ENCODE measurements around the gene ATP5ME.
"Not testable (repeated sequence)": the region's sequence is repeated elsewhere in the genome, so short reads cannot be mapped to it uniquely, and the experiment has no call there.

The ATP5ME gene

DNA sequence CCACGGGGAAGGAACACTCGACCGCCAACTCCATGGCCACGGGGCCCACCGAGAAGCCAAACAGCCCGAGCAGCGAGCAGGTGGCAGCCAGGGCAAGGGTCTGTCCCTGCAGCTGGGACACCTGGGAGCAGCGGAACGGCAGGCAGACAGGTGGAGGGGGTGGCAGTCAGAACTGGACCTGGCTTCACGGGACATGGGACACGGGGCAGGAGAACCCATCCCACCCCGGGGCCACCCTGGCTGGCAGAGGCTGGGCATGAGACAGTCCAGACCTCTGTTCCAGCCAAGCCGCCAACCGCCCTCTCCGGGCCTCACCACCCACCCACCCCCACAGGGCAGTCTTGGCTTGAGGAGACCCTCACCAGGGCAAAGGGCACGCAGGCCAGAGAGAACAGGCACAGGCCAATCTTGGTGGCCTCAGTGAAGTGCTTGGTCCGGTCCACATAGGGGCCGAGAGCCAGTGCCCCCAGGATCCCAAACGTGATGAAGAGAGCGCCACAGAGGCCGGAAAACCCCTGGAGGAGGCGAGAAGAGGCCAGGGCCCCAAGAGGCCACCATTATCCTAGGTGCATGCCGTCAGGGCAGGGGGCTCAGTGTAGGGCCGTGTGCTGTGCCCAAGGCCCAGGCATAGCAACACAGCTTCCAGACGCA is 9.3 kb upstream of the ATP5ME start:
- DNase-seq: no peak

DNA sequence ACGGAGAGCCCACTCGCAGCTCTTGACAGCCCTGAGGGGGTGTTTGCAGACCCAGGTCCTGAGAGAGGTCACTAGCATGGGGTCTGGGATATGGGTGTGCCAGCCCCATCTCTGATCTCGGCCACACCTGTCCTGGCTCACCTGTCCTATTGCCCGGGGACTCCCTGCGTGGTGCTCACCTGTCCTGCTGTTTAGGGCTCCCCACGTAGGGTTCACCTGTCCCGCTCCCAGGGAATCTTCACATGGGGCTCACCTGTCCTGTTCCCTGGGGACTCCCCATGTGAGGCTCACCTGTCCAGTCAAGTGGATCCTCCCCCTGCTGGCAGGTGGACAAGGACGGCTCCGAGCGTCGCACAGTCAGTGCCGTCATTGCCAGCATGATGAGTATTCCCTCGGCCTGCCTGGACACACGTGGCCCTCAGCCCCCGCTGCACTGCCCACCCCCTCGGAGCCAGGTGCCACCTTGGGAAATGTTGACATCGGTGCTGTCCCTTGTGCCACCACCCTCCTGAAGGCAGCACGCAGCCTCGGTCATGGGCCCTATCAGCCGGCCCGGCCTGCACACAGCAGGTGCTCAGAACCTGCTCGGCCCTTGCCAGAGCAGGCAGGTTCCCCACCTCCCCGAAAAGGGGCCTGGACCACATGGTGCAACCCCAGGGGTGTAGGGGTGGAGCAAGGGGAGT is 8.6 kb upstream of the ATP5ME start:
- DNase-seq: no peak

- DNase-seq: no peak
Measured at GRCh38 chr4:681736-682451, 7.8 kb upstream of the ATP5ME start.

GRCh38 chr4:680928-681645 is 7.0 kb upstream of the ATP5ME start:
- DNase-seq: no peak

DNA sequence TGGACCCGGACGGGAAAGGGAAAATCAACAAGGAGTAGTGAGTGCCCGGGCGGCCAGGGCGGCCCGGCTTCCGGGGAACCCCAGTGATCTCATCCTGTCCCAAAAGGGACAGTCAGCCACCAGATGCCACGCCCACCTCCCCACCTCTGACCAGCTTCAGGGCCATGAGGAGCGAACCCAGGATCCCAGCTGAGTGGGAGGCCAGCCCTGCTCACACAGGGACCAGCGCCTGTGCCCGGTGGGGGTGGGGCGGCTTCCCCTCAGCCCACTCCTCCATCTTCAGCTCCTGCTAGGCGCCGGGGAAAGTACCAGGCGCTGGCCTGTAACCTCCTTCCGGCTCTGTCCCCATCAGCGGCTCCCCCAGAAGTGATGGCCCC is 6.5 kb upstream of the ATP5ME start:
- DNase-seq: no peak

- DNase-seq: no peak
Measured at GRCh38 chr4:680091-680490, 6.0 kb upstream of the ATP5ME start.

DNA sequence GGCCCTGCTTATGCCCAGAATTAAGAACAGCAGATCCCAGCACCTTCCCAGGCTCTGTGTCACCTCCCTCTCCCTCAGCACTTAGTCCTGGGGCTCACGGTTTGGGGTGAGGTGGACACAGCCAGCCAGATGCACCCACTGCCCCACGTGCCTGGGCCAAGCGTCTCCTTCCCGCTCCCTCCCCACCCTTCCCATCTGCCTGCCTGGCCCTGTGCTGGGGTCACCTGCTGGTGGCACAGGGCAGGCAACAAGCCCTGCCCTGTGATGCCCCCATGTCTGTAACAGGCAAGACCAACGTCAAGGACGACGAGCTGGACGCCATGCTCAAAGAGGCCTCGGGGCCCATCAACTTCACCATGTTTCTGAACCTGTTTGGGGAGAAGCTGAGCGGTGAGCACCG is 5.6 kb upstream of the ATP5ME start:
- no peak for DNase-seq

- DNase-seq: no peak
Measured at GRCh38 chr4:679104-679481, 5.0 kb upstream of the ATP5ME start.

- no peak for DNase-seq
Measured at GRCh38 chr4:678331-679103, 4.4 kb upstream of the ATP5ME start.

DNA sequence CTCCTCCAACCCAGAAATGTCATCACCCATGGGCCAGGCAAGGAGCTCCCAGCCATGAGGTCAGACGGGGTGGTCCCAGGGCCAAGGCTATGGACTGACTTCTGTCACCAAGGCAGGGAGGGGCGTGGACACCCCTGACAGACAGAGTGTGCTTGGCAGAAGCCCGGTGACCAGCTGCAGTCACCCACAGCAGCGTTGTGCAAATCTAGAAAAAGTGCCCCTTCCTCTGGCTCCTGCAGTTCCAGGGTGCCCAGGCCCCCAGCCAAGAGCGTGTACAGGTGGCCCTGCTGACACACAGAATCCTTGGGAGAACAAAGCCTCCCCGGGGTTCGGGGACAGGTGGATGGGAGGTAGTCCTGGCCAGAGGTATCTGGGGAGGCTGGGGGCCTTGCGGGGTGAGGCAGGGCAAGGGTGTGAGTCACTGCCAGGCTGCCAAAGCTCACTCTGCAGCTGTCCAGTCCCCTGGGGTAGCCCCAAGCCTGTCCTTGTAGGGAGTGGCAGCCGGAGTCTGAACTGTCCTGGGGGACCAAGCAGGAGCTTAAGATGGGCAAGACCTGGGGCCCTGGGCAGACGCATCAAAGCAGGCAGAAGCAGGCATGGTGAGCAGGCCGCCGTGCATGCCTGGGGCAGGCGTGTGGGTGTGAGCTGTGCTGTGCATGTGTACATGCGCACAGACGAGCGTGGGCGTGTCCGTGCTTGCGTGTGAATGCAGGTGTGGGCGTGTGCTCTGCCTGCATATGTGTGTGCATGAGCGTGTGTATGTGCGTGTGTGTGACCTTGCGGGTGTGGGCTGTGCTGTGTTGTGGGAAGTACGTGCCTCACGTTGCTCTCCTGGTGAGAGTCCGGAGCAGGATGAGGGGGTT is 3.6 kb upstream of the ATP5ME start:
- no peak for DNase-seq

DNA sequence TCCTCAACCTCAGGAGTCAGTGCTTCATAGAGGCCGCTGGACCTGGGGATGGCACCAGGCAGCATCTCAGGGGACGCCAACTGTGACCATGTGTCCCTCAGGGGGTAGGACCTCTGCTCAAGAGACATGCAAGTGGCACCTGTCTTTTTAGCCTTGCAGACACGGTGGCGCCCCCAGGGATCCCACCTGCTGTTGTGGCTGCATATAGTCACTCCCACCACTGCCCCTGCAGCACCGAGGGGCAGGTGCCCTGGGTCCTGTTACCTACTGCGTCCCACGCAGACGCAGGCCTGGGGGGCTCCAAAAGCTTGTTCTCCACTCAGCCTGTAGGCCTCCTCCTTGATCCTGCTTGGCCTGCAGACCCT is 2.8 kb upstream of the ATP5ME start:
- no peak for DNase-seq

DNA sequence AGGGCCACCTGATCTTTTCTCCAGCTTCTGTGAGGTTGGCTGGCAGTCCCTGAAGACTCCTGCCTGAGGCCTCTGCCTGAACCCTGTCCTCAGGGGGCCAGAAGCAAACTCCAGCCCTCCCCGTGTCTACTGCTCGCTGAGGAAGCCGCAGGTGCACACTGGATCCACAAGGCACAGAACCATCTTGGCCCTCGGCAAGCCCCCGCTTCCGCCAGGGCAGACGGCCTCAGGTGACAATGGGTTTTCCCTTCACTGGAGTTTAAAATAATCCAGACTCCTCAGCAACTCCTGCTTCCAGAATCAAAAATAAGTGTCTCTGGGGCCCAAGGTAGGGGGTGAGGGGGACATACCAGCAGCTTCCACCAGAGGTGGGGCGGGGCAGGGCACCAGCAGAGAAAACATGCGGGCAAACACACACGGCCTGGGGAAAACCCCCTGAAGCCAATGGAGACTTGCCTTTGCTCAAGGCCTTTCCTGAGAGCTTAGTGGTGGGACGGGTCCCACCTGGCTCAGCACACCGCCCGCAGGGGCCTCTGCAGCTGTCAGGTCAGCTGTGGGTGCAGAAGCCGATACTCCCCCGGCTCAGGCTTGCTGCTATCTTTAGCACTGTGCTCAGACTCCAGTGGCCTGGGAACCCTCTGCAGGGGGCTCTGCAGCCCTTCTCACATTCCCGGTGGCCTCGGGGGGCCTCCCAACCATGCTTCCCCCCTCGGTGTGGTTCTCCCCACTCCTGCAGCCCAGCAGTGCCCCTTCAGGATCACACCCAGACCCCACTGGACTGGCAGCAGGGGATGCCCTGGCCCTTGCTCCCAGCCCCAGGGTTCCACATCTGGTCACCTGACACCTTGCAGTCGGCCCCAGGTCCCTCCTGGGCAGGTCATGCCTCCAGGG is 2.1 kb upstream of the ATP5ME start:
- no peak for DNase-seq

- DNase-seq: no peak
Measured at GRCh38 chr4:675036-675882, 1.2 kb upstream of the ATP5ME start.

GRCh38 chr4:673349-674091 is 556 bp downstream of the ATP5ME start:
- no peak for DNase-seq

GRCh38 chr4:671769-672168 is 2.3 kb downstream of the ATP5ME start:
- no peak for DNase-seq

- DNase-seq: not testable (repeated sequence)
Measured at GRCh38 chr4:669806-670559, 4.1 kb downstream of the ATP5ME start.

DNA sequence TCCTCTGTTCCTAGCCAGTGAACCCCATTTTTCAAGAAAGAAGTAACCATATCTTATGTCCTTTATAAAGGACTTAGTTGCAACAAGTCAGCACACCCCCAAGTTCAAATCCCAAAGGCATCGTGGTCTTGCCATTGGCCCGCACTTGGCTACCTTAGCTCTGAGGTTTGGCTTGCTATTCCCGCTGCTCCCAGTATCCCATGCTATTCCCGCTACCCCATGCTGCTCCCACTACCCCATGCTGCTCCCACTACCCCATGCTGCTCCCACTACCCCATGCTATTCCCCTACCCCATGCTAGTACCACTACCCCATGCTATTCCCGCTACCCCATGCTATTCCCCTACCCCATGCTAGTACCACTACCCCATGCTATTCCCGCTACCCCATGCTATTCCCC is 5.9 kb downstream of the ATP5ME start:
- not testable (repeated sequence) for DNase-seq

- DNase-seq: no peak
Measured at GRCh38 chr4:667545-667925, 6.5 kb downstream of the ATP5ME start.
